Left ventricle myocardium inferior (tissue), 1 donor: Measurements from ENCODE around the gene EEF1A2. TPM values are rescaled to one million over a fixed set of nuclear protein-coding genes. Genes with fewer than 3 reads are reported as not detected.

Experiments used
- DNase-seq: peaks from one replicate; pipeline ENCODE4 v3.0.0-alpha.2; 2020
- H3K27ac ChIP-seq: fragments of 200-600 bp; replicated peaks from 2 replicates; pipeline ENCODE4 v1.8.0; 2021
- H3K27me3 ChIP-seq: fragments of 200-600 bp; 2 replicates; pipeline ENCODE4 v1.8.0; 2021; ENCODE audit warnings: low read depth
- H3K36me3 ChIP-seq: fragments of 200-600 bp; 2 replicates; pipeline ENCODE4 v1.8.0; 2021
- H3K4me1 ChIP-seq: fragments of 200-600 bp; 2 replicates; pipeline ENCODE4 v1.8.0; 2021
- H3K4me3 ChIP-seq: fragments of 200-600 bp; 2 replicates; pipeline ENCODE4 v1.8.0; 2021; ENCODE audit warnings: mild to moderate bottlenecking, moderate library complexity
- H3K9me3 ChIP-seq: fragments of 200-600 bp; replicated peaks from 2 replicates; pipeline ENCODE4 v1.8.0; 2021
- intact Hi-C: fragments of 100-400 bp; cut with micrococcal nuclease; formaldehyde crosslinking; loops from one replicate; pipeline ENCODE4 v1.11.0; 2022
- total RNA-seq: library from RNA; stranded (reverse); fragmentation: NEBNext Ultra II Directional; extraction: Animal tissue kit (Norgen Biotek cat#: 25700); gene quantifications from one replicate; pipeline ENCODE4 v1.2.1, GENCODE V29; 2021
- TF ChIP-seq, protein P1 (sequence below): fragments of 200-600 bp; IDR thresholded peaks from 2 replicates; pipeline ENCODE4 v1.8.0; 2021; ENCODE audit warnings: antibody characterized with exemption, mild to moderate bottlenecking, borderline replicate concordance
- donor health status: DM: no; HTN: yes; CAD: no; lungs with severe emphysema.

EEF1A2 gene
- total RNA-seq, 1 donor from 2014 or later = 1,286 TPM

DNA sequence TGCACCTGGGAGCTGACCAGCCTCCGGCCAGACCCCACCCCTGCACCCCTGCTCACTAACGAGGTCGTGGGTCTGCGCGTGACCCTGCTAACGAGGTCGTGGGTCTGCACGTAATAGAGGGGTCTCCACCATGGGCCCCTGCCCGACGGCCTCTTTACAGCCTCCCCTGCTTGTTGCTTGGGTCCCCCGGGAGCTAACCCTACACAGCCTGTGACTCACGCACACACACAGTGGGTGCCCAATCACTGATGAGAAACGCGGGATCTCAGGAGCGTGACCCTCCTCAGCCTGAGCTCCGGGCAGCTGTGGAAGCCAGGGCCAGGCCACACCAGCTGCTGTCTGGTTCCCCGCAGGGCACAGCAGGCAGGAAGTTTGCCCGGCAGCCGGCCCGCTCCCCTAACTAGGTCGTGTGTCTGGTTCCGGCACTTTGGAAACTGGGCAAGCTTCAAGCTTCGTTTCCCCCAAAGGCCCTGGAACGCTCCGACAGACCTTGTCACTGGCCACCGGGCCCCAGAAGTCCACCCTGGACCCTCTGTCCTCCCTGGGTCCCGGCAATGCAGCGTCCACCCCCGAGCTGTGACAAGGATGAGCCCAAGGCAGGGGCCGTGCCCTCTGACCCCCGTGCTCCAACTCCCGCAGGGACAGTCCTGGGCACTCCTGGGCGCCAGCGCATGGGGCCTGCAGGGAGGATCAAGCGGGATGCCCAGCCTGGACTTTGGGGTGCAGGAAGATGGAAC lies 37.5 kb upstream of the EEF1A2 start:
- H3K27me3 ChIP-seq = peaks cover 37% of the 10 kb centered on the region
- H3K4me1 ChIP-seq = peaks cover 25% of the 10 kb centered on the region
- no peak for DNase-seq
- intact Hi-C loops = loop anchor here (5.0 kb wide), 1 partner anchor 436 kb away; no protein-coding TSS in a partner anchor
- no peak overlapping the region for H3K27ac ChIP-seq
- H3K9me3 ChIP-seq = no peaks in the 10 kb centered on the region
- no peaks in the 10 kb centered on the region for H3K36me3 ChIP-seq
- H3K4me3 ChIP-seq = no peak overlapping the region
- TF ChIP-seq, protein P1, sequence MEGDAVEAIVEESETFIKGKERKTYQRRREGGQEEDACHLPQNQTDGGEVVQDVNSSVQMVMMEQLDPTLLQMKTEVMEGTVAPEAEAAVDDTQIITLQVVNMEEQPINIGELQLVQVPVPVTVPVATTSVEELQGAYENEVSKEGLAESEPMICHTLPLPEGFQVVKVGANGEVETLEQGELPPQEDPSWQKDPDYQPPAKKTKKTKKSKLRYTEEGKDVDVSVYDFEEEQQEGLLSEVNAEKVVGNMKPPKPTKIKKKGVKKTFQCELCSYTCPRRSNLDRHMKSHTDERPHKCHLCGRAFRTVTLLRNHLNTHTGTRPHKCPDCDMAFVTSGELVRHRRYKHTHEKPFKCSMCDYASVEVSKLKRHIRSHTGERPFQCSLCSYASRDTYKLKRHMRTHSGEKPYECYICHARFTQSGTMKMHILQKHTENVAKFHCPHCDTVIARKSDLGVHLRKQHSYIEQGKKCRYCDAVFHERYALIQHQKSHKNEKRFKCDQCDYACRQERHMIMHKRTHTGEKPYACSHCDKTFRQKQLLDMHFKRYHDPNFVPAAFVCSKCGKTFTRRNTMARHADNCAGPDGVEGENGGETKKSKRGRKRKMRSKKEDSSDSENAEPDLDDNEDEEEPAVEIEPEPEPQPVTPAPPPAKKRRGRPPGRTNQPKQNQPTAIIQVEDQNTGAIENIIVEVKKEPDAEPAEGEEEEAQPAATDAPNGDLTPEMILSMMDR = no peak

DNA sequence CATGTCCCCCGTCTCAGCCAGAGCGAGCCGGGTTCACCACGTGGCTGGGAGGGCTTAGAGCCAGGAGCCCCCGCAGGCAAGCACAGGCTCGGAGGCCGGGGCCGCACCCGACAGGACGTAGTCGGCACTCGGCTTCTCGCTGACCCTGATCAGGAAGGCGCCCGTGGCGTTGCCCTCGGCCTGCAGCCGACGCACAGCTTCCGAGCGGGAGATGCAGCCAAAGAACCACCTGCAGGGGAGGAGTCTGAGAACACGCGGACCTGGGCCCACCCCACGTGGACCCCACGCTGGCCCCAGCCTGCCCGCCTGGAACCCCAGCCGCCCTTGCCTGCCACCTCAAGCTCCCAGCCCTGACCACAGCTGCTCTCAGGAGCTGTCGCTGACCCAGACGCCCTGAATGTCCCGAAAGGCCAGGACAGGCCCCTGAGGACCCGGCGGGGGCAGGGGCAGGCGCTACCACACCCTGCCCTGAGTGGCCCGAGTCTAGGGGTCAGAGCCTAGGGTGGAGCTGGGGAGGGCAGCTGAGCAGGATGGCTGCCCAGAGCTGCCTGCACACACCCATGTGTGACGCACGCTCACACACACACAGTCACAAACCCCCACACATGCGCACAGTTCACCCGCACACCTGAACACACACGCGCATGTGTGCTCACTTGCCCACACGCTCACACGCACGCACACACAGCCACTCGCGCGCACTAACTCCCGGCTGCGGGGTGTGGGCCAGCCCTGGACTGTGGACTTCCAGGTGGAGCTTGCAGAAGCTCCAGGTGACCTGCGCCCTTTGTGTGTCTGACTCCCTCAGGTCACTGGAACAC lies 36.2 kb upstream of the EEF1A2 start:
- DNase-seq = no peak
- H3K27me3 ChIP-seq = peaks cover 37% of the 10 kb centered on the region
- TF ChIP-seq, protein P1 = no peak
- H3K9me3 ChIP-seq = no peaks in the 10 kb centered on the region
- H3K36me3 ChIP-seq = no peaks in the 10 kb centered on the region
- intact Hi-C loops = loop anchor here (5.0 kb wide), 1 partner anchor 437 kb away; no protein-coding TSS in a partner anchor
- no peak overlapping the region for H3K4me3 ChIP-seq
- H3K27ac ChIP-seq = no peak overlapping the region
- H3K4me1 ChIP-seq = peaks cover 25% of the 10 kb centered on the region

DNA sequence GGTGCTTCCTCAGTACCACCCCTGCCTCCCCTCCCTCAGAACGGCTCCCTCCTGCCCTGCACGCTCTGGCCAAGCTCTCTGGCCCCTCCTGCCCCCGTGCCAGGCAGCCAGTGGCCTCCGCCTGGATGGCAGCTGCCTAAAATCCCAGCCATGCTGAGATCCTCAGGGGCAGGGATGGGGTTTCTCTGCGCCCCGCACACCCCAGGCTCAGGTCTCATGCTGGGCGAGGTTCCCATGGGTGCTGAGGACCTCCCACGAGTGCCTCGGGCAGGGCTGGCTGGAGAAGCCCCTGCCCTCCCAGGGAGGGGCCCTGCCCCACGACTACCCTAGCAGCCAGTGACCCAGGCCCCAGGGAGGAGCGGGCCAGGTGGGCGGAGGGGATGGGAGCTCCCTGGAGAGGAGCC lies 35.5 kb upstream of the EEF1A2 start:
- intact Hi-C loops = no loop called here
- H3K4me1 ChIP-seq = peaks cover 25% of the 10 kb centered on the region
- TF ChIP-seq, protein P1 = no peak
- no peak overlapping the region for H3K27ac ChIP-seq
- no peaks in the 10 kb centered on the region for H3K9me3 ChIP-seq
- no peak overlapping the region for H3K4me3 ChIP-seq
- no peaks in the 10 kb centered on the region for H3K36me3 ChIP-seq
- H3K27me3 ChIP-seq = peaks cover 37% of the 10 kb centered on the region
- DNase-seq = no peak

DNA sequence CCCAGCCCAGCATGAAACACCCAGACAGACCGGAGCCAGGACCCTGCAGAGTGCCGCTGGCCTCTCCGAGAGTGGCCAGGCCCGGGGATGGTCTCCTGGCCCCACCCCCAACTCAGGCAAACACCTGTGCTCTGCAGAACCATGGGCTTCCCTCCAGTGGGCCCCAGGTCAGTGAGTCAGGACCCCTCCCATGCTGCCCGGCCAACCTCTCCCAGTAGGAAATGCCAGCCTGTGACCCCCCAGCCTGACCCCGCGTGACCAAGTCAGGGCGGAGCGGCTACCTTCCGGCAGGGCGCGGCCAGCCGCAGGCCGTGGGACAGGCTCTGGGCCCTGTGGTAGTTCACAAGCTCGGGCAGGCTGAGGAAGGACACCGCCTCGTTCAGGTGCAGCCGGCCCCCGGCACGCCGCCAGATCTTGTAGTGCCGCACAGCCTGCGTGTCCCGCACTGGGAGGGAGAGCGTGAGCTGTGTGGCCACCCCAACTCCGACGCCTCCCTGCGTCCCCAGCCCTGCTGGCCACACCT lies 35.0 kb upstream of the EEF1A2 start:
- no peak for DNase-seq
- peaks cover 37% of the 10 kb centered on the region for H3K27me3 ChIP-seq
- H3K4me1 ChIP-seq = peaks cover 25% of the 10 kb centered on the region
- no peaks in the 10 kb centered on the region for H3K9me3 ChIP-seq
- TF ChIP-seq, protein P1 = no peak
- intact Hi-C loops = no loop called here
- H3K27ac ChIP-seq = no peak overlapping the region
- no peak overlapping the region for H3K4me3 ChIP-seq
- no peaks in the 10 kb centered on the region for H3K36me3 ChIP-seq

DNA sequence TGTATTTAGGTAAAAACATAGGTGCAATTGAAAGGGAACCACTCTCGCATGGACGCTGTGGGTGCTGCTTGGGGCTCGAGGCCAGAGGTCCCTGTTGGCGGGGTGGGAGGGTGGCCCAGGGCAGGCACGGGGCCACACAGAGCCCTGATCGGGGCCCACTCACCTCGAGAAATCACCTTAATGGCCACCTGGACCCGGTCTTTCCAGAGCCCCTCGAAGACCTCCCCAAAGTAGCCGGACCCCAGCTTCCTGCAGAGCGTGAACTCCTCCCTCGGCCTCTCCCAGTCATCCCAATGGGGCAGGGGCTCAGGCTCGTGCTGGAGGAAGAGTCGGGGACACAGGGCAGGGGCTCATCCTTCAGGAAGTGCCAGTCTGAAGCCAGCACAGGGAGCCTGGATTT lies 34.5 kb upstream of the EEF1A2 start:
- intact Hi-C loops = no loop called here
- no peak for DNase-seq
- H3K27me3 ChIP-seq = peaks cover 37% of the 10 kb centered on the region

More for the DNA sequence above, 34.5 kb upstream of the EEF1A2 start:
- H3K4me3 ChIP-seq = no peak overlapping the region
- TF ChIP-seq, protein P1 = no peak
- H3K4me1 ChIP-seq = peaks cover 22% of the 10 kb centered on the region
- H3K9me3 ChIP-seq = no peaks in the 10 kb centered on the region
- no peak overlapping the region for H3K27ac ChIP-seq
- H3K36me3 ChIP-seq = no peaks in the 10 kb centered on the region
